ACC112 (cell line): ENCODE data around the gene GABBR2.
"Not testable (repeated sequence)": the region's sequence is repeated elsewhere in the genome, so short reads cannot be mapped to it uniquely, and the experiment has no call there.

Experiments
- H2AFZ ChIP-seq: fragments of 200-600 bp; sonication (generic); one replicate; pipeline ENCODE4 v1.6.0; 2017; ENCODE audit warnings: antibody characterized with exemption, low read length; ENCODE audit not compliant: unreplicated experiment
- H3K27ac ChIP-seq: fragments of 200-600 bp; sonication (generic); 2 replicates; pipeline ENCODE4 v1.5.1; 2014; ENCODE audit warnings: low read depth, mild to moderate bottlenecking, antibody characterized with exemption, low read length, moderate library complexity
- H3K27me3 ChIP-seq: fragments of 200-600 bp; sonication (generic); 2 replicates; pipeline ENCODE4 v1.6.1; 2014; ENCODE audit warnings: mild to moderate bottlenecking, antibody characterized with exemption, low read length, moderate library complexity, mixed read lengths; ENCODE audit not compliant: insufficient read depth
- H3K36me3 ChIP-seq: fragments of 200-600 bp; sonication (generic); 2 replicates; pipeline ENCODE4 v1.6.1; 2016; ENCODE audit warnings: mild to moderate bottlenecking, antibody characterized with exemption, low read length, moderate library complexity, mixed read lengths; ENCODE audit not compliant: insufficient read depth
- H3K4me1 ChIP-seq: fragments of 200-600 bp; sonication (generic); one replicate; pipeline ENCODE4 v1.6.1; 2016; ENCODE audit warnings: low read length, mixed read lengths; ENCODE audit not compliant: insufficient read depth, unreplicated experiment, control insufficient read depth
- H3K4me3 ChIP-seq: fragments of 200-600 bp; sonication (generic); 2 replicates; pipeline ENCODE4 v1.5.1; 2014; ENCODE audit warnings: mild to moderate bottlenecking, low read depth, low read length
- H3K79me2 ChIP-seq: fragments of 200-600 bp; sonication (generic); one replicate; pipeline ENCODE4 v1.6.0; 2016; ENCODE audit warnings: low read length; ENCODE audit not compliant: control insufficient read depth, unreplicated experiment, insufficient read depth

Gene GABBR2

DNA sequence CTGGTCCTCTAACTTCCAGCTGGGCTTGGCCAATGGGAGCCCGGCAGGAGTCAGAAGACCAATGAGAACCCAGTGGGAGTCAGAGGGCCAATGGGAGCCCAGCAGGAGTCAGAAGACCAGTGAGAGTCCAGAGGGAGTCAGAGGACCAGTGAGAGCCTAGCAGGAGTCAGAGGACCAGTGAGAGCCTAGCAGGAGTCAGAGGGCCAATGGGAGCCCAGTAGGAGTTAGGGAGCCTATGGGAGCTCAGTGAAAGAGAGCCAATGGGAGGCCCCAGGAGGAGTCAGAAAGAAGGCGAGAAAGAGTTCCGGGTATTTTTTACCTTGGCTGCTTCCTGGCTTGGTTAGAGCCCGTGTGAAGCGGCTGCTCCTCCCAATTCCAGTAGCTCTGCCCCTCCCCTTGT, 191.0 kb downstream of the GABBR2 start:
- H3K79me2 ChIP-seq: no peaks in the 10 kb centered on the region

GRCh38 chr9:98516897-98517503, 191.7 kb downstream of the GABBR2 start:
- H3K4me1 ChIP-seq: peaks cover 19% of the 10 kb centered on the region
- no peaks in the 10 kb centered on the region for H3K79me2 ChIP-seq

More for the DNA sequence above, 191.0 kb downstream of the GABBR2 start:
- H3K27me3 ChIP-seq: no peaks in the 10 kb centered on the region
- H3K4me3 ChIP-seq: no peak overlapping the region
- H3K4me1 ChIP-seq: peaks cover 26% of the 10 kb centered on the region
- H2AFZ ChIP-seq: no peak overlapping the region
- H3K27ac ChIP-seq: no peak overlapping the region
- H3K36me3 ChIP-seq: no peaks in the 10 kb centered on the region

DNA sequence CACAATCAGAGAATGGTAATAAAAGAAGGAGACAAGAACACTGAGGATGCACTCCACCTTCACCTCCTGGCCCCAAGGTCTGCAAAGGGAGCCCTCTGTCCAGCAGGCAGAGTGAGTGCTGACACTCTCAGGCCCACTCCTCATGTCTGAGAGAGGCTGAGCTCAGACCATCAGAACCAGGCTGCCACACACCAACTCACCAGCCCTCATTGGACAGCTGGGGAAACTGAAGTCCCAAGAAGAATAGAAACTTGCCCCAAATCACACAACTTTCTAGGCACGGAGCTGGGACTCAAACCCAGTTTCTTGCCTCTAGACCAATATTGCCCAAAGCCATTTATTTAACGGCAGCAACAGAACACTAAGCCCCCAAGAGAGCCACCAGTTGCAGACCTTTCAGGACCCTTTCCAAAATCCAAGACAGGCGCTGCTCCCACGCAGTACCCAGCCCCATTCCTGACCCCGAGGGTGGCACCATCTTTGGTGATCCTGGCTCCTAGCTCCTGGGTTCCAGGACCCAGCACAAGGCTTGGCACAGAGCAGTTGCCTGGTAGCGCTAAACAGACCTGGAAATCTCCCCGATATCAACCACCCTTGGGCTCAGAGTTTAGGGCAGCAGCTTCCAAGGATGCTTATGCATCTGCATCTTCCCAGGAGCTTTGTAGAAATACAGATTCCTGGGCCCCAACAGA, 192.4 kb downstream of the GABBR2 start:
- Histone ChIP-seq H3K27ac (no peak overlapping the region), H2AFZ (no peak overlapping the region), H3K4me1 (peaks cover 14% of the 10 kb centered on the region), H3K27me3 (no peaks in the 10 kb centered on the region), H3K79me2 (no peaks in the 10 kb centered on the region), H3K36me3 (no peaks in the 10 kb centered on the region), H3K4me3 (no peak overlapping the region)

More at GRCh38 chr9:98516897-98517503, 191.7 kb downstream of the GABBR2 start:
- Histone ChIP-seq H2AFZ (no peak overlapping the region), H3K36me3 (no peaks in the 10 kb centered on the region), H3K27ac (no peak overlapping the region), H3K27me3 (no peaks in the 10 kb centered on the region), H3K4me3 (no peak overlapping the region)

DNA sequence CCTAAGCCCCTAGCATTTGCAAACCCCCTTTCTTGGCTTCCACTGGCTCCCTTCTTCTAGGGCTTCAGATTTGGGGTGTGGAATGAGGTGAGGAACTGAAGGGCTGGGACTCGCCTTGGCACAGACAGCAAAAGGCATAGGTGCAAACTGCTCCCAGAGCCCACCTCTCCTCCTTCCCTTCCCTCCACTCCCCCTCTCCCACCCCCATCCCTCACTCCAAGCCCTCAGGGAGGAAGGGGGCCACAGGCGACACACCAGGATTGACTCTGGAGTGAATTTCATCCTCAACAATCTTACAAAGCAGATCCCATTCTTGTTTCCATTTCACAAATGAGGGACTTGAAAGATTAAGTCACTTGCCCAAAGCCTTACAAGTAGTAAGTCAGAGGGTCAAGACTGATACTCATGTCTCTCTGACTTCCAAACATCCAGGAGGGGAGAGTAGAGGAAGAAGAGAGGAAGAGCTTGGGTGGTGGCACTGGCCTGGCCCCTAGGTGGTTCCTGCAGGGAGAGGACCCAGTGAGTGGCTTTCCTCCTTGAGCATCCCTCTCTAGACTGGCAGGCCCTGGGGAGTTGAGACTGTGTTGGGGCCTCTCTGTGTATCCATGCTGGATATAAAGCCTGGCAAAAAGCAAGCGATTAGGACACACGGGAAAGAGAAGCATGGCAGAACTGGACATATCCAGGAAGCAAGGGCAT, 193.1 kb downstream of the GABBR2 start:
- no peak overlapping the region for H2AFZ ChIP-seq
- H3K27me3 ChIP-seq: no peaks in the 10 kb centered on the region
- no peaks in the 10 kb centered on the region for H3K79me2 ChIP-seq
- H3K4me1 ChIP-seq: peaks cover 7% of the 10 kb centered on the region
- H3K4me3 ChIP-seq: no peak overlapping the region
- no peaks in the 10 kb centered on the region for H3K36me3 ChIP-seq
- no peak overlapping the region for H3K27ac ChIP-seq

DNA sequence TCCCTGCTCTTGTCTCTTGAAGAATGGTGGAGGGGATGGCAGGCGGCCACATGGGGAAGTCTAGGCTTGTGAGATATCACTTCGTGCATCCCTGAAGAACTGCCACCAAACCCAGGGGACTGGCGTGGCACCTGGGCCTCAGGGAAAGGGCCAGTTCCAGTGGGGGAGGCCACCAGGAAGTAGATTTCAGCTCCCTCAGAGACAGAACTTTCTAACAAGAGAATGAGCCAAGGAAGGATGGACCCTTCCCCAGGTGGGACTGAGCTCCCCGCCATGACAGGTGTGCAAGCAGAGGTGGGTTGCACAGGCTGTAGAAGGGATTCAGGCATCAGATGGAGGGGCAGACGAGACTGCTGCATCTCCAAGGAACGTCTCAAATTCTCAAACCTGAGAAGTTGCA, 193.9 kb downstream of the GABBR2 start:
- Histone ChIP-seq H3K27ac (no peak overlapping the region), H3K79me2 (no peaks in the 10 kb centered on the region), H3K36me3 (no peaks in the 10 kb centered on the region), H3K4me3 (no peak overlapping the region), H2AFZ (no peak overlapping the region), H3K4me1 (no peaks in the 10 kb centered on the region), H3K27me3 (no peaks in the 10 kb centered on the region)

DNA sequence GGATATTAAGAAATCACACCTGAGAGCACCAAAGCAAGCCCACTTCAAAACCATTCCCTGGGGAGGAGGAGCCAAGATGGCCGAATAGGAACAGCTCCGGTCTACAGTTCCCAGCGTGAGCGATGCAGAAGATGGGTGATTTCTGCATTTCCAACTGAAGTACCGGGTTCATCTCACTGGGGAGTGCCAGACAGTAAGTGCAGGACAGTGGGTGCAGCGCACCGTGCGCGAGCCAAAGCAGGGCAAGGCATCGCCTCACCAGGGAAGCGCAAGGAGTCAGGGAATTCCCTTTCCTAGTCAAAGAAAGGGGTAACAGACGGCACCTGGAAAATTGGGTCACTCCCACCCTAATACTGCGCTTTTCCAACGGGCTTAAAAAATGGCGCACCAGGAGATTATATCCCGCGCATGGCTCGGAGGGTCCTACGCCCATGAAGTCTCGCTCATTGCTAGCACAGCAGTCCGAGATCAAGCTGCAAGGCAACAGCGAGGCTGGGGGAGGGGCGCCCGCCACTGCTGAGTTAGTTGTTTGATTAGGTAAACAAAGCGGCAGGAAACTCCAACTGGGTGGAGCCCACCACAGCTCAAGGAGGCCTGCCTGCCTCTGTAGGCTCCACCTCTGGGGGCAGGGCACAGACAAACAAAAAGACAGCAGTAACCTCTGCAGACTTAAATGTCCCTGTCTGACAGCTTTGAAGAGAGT, 200.4 kb downstream of the GABBR2 start:
- not testable (repeated sequence) for H3K27ac ChIP-seq, H3K27me3 ChIP-seq, H3K4me3 ChIP-seq, H3K36me3 ChIP-seq, H3K4me1 ChIP-seq, H2AFZ ChIP-seq, H3K79me2 ChIP-seq

GRCh38 chr9:98506422-98507054, 202.2 kb downstream of the GABBR2 start:
- Histone ChIP-seq H3K27ac (no peak overlapping the region), H2AFZ (no peak overlapping the region), H3K27me3 (no peaks in the 10 kb centered on the region), H3K4me3 (no peak overlapping the region), H3K36me3 (no peaks in the 10 kb centered on the region), H3K79me2 (no peaks in the 10 kb centered on the region), H3K4me1 (peaks cover 12% of the 10 kb centered on the region)

DNA sequence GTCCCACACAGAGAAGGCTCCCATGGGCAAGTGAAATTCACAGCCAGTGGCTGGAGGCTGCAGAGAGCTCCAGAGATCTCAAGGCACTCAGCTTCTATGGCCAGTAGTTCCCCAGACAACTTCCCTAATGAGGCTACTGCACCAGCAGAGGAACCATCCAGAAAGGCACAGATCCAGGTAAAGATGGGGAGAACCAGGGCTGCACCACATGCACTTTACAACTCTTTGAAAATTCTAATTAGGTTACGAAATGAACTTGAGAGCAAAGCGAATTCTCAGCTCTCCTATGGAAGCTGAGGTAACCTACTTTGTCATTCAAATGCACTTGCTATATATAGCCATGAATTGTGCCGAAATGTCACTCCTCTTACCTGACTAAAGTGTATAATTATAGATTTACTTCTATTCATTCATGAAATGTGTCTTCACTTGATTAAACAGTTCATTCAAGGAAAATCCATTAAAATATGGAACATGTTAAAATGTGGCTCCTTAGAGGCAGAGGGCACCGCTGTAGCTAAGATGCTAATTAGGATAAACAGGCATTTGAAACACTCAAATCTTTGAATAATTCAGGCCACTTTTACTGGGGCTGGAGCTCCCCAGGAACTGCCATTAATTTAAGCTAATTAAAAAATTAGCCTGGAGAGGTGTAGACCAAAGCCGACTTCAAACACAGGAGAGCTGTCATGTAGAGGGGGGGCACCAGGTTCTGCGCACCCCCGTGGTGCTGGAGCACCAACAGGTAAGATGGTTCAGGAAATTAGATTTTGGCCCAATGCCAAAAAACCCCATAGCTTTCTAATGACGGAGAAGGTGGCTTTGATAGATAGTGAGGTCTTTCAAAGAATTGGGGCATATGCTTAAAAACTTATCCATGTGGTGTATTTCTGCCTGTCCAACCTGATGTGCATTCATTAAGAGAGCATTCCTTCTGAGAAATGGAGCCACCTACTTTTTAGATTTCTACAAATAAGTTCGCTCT, 204.1 kb downstream of the GABBR2 start:
- Histone ChIP-seq H3K27me3 (no peaks in the 10 kb centered on the region), H3K27ac (no peak overlapping the region), H3K4me3 (no peak overlapping the region)

DNA sequence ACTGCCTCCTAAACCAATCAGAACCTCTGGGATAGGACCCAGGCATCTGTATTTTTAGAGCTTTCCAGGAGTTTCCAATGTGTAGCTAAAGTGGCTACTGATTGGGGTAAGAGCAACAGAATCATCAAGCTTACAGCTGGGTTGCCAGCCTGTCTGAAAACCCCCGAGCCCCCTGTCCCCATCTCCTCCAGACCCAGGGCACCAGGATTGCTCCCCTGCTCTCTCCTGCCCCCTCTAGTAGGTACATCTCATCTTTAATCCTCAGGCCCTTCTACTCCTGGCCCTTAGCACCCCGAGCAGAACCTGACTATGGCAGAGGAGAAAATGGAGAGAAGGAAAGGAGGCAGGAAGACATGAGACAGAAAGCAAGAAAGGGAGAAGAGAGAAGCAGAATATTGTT, 204.9 kb downstream of the GABBR2 start:
- Histone ChIP-seq H3K27ac (no peak overlapping the region), H3K79me2 (no peaks in the 10 kb centered on the region), H3K4me3 (no peak overlapping the region), H3K36me3 (no peaks in the 10 kb centered on the region), H3K4me1 (peaks cover 12% of the 10 kb centered on the region), H2AFZ (no peak overlapping the region), H3K27me3 (no peaks in the 10 kb centered on the region)

More for the DNA sequence above, 204.1 kb downstream of the GABBR2 start:
- Histone ChIP-seq H3K79me2 (no peaks in the 10 kb centered on the region), H2AFZ (no peak overlapping the region), H3K36me3 (no peaks in the 10 kb centered on the region), H3K4me1 (peaks cover 12% of the 10 kb centered on the region)
